Natural killer cell (primary cell): ENCODE results near the gene NNMT. TPM values are rescaled to one million over a fixed set of nuclear protein-coding genes. Genes with fewer than 3 reads are reported as not detected.

ENCODE experiments used
- ATAC-seq, 3 donors: fragments of 150-1000 bp in 2 of 3; fragments of 200-7000 bp in 1 of 3; cut with Tn5 transposase; 1 replicate in 1 of 3; 2 replicates in 2 of 3; pipeline ENCODE4 v1.10.0; 2021; ENCODE audit warnings: mild to moderate bottlenecking in 2 of 3, moderate library complexity in 2 of 3
- DNase-seq, 2 donors: peaks; one replicate each; pipeline versions ENCODE4 v3.0.0 to v3.0.0-alpha.2; 2013 to 2021; ENCODE audit warnings: mixed read lengths in 1 of 2
- H3K27ac ChIP-seq: one replicate; pipeline ENCODE4 v1.5.1; 2013; ENCODE audit warnings: mild to moderate bottlenecking, low read length
- H3K27me3 ChIP-seq: one replicate; pipeline ENCODE4 v1.6.1; 2013; ENCODE audit warnings: low read length; ENCODE audit not compliant: control insufficient read depth, insufficient read depth
- H3K36me3 ChIP-seq: one replicate; pipeline ENCODE4 v1.6.1; 2013; ENCODE audit warnings: low read length; ENCODE audit not compliant: control insufficient read depth, insufficient read depth
- H3K4me1 ChIP-seq: one replicate; pipeline ENCODE4 v1.6.1; 2013; ENCODE audit warnings: low read length; ENCODE audit not compliant: control insufficient read depth, insufficient read depth
- H3K4me3 ChIP-seq: one replicate; pipeline ENCODE4 v1.5.1; 2013; ENCODE audit warnings: low read length
- H3K9me3 ChIP-seq: one replicate; pipeline ENCODE4 v1.6.1; 2013; ENCODE audit warnings: low read length; ENCODE audit not compliant: control insufficient read depth, insufficient read depth
- H3K27ac Mint-ChIP-seq, 2 donors: one replicate each; pipeline ENCODE4 v1.8.0; 2022; ENCODE audit warnings: mild to moderate bottlenecking in 2 of 2, mixed read lengths in 2 of 2, moderate library complexity in 1 of 2
- H3K27me3 Mint-ChIP-seq, 2 donors: one replicate each; pipeline ENCODE4 v1.8.0; 2022; ENCODE audit warnings: low read depth in 2 of 2, mixed read lengths in 2 of 2
- H3K36me3 Mint-ChIP-seq: one replicate; pipeline ENCODE4 v1.8.0; 2022; ENCODE audit warnings: mixed read lengths
- H3K4me1 Mint-ChIP-seq, 2 donors: one replicate each; pipeline ENCODE4 v1.8.0; 2022; ENCODE audit warnings: mixed read lengths in 2 of 2
- H3K4me3 Mint-ChIP-seq: one replicate; pipeline ENCODE4 v1.8.0; 2022; ENCODE audit warnings: mild to moderate bottlenecking, moderate library complexity, mixed read lengths
- H3K9me3 Mint-ChIP-seq, 2 donors: one replicate each; pipeline ENCODE4 v1.8.0; 2022; ENCODE audit warnings: mixed read lengths in 2 of 2
- WGBS: methylation state at CpG from one replicate; pipeline ENCODE4 v1.1.7; 2013; ENCODE audit warnings: missing lambda C conversion rate; ENCODE audit not compliant: insufficient coverage; 5-methylcytosine and 5-hydroxymethylcytosine counted together
- intact Hi-C: fragments of 100-400 bp; cut with micrococcal nuclease; formaldehyde crosslinking; loops from one replicate; pipeline ENCODE4 v1.14.2; 2022
- total RNA-seq, 4 donors: library from RNA; stranded (reverse); fragments of 120-200 nt in 1 of 4; gene quantifications; one replicate each; pipeline versions ENCODE4 v1.2.3 to v1.2.4, GENCODE V29; 2013 to 2022
- TF ChIP-seq, protein P1 (sequence below): fragments of 200-600 bp; IDR thresholded peaks from one replicate; pipeline ENCODE4 v1.8.0; 2022; ENCODE audit warnings: antibody characterized with exemption

Gene NNMT
- total RNA-seq, 3 donors from 2014 or later (not counting 1 experiment from before 2014, with no cell fraction given): 1.8 to 2.4 (median 2.0) TPM

DNA sequence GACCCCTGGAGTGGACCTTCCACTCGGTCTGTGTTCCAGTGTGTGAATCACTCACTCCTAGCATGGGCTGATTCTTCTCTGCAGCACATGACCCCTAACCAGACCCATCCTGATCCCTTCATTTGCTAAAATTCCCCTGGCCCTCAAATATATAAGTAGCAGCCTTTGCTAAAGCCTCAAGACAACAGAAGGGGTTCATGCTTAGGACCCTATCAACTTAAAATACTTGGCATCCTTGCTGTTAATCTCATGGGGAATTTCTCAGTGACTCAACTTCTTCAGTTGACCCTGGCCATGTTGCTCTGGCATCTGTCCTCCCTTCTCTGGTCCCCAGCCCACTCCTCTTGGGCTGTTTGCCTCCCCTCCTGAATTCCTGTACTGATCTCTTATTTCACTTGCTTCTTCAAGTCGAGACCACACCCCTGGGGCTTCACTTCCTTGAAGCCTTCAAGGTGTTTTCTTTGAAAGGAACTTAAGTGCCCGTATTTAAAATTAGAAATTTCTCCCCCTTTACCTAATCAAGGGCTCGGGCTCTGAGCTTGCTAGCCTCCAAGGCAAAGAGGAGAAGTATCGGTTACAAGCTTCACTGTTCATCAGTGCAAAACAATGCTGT is 23.6 kb downstream of the NNMT start:
- no peak overlapping the region for H3K4me3 ChIP-seq
- no peaks in the 10 kb centered on the region for H3K27me3 ChIP-seq
- no peaks in the 10 kb centered on the region for H3K4me1 ChIP-seq
- Mint-ChIP-seq H3K27ac (no peak overlapping the region), H3K4me3 (no peak overlapping the region), H3K36me3 (no peaks in the 10 kb centered on the region), H3K4me1 (peaks cover 13 to 16% of the 10 kb centered on the region in 2 donors), H3K9me3 (no peaks in the 10 kb centered on the region), H3K27me3 (peaks cover 11 to 15% of the 10 kb centered on the region in 2 donors)
- no peak overlapping the region for H3K27ac ChIP-seq
- no peak for ATAC-seq
- H3K36me3 ChIP-seq: no peaks in the 10 kb centered on the region
- H3K9me3 ChIP-seq: no peaks in the 10 kb centered on the region
- 51% methylated on average over 5 of the region's 5 CpGs for WGBS
- TF ChIP-seq, protein P1, sequence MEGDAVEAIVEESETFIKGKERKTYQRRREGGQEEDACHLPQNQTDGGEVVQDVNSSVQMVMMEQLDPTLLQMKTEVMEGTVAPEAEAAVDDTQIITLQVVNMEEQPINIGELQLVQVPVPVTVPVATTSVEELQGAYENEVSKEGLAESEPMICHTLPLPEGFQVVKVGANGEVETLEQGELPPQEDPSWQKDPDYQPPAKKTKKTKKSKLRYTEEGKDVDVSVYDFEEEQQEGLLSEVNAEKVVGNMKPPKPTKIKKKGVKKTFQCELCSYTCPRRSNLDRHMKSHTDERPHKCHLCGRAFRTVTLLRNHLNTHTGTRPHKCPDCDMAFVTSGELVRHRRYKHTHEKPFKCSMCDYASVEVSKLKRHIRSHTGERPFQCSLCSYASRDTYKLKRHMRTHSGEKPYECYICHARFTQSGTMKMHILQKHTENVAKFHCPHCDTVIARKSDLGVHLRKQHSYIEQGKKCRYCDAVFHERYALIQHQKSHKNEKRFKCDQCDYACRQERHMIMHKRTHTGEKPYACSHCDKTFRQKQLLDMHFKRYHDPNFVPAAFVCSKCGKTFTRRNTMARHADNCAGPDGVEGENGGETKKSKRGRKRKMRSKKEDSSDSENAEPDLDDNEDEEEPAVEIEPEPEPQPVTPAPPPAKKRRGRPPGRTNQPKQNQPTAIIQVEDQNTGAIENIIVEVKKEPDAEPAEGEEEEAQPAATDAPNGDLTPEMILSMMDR: no peak
- peak in 1 of 2 donors; percentile 8 for DNase-seq
- intact Hi-C loops: no loop called here

DNA sequence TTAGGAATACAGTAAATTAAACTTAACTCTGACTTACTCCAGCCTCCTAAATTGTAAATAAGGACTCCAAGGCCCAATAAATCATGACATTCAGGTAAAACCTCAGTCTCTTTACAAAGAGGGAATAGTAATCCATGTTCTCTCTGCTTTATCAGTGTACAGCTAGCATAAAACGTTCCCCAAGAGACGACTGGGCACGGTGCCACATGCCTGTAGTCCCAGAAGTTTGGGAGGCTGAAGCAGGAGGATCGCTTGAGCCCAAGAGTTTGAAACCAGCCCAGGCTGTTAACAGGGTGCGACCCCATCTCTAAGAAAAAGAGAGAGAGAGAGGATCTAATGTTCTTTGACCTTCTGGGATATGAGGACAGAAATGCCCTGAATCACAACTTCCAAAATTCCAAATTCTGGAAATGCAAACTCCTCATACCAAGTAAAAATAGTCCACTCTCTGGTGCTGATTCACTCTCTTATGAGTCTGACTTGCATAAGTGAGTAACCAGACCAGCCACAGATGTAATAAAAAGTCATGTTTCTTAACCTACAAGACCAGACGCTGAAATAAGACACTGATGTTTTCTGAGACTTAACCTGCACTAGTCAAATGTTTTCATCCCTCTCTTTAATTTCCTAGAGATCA is 25.5 kb downstream of the NNMT start:
- no peak for ATAC-seq
- Mint-ChIP-seq H3K27me3 (peaks cover 12 to 25% of the 10 kb centered on the region in 2 donors), H3K4me1 (no peaks in the 10 kb centered on the region), H3K36me3 (no peaks in the 10 kb centered on the region), H3K27ac (no peak overlapping the region), H3K9me3 (no peaks in the 10 kb centered on the region), H3K4me3 (no peak overlapping the region)
- H3K27ac ChIP-seq: no peak overlapping the region
- WGBS: 93% methylated on average over 6 of the region's 6 CpGs
- H3K9me3 ChIP-seq: no peaks in the 10 kb centered on the region
- no peaks in the 10 kb centered on the region for H3K36me3 ChIP-seq
- intact Hi-C loops: no loop called here
- no peaks in the 10 kb centered on the region for H3K27me3 ChIP-seq
- TF ChIP-seq, protein P1: no peak
- no peak for DNase-seq
- no peak overlapping the region for H3K4me3 ChIP-seq
- no peaks in the 10 kb centered on the region for H3K4me1 ChIP-seq

DNA sequence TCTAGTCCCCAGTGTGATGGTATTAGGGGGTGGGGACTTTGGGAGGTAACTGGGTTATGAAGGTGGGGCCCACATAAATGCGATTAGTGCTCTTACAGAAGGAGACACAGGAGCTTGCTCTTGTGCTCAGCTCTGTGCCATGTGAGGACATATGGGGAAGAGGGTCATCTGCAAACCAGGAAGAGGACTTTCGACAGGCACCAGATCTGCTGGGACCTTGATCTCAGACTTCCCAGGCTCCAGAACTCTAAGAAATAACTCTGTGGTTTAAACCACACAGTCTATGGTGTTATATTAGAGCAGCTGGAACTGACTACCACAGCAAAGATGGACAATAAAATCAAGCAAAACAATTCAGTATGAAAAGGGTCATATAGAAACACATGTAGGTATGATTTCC is 26.7 kb downstream of the NNMT start:
- H3K9me3 Mint-ChIP-seq: no peaks in the 10 kb centered on the region
- Histone ChIP-seq H3K4me3 (no peak overlapping the region), H3K4me1 (no peaks in the 10 kb centered on the region), H3K9me3 (no peaks in the 10 kb centered on the region), H3K36me3 (no peaks in the 10 kb centered on the region), H3K27me3 (no peaks in the 10 kb centered on the region), H3K27ac (no peak overlapping the region)
- H3K4me1 Mint-ChIP-seq: no peaks in the 10 kb centered on the region
- peaks cover 14 to 29% of the 10 kb centered on the region in 2 donors for H3K27me3 Mint-ChIP-seq
- no peaks in the 10 kb centered on the region for H3K36me3 Mint-ChIP-seq
- intact Hi-C loops: no loop called here
- no peak overlapping the region for H3K27ac Mint-ChIP-seq
- ATAC-seq (no peak), DNase-seq (no peak)
- H3K4me3 Mint-ChIP-seq: no peak overlapping the region
- TF ChIP-seq, protein P1: no peak
- 79% methylated on average over 2 of the region's 2 CpGs for WGBS
